ENCODE data around the gene TNFSF4.
"Not testable (repeated sequence)": the region's sequence is repeated elsewhere in the genome, so short reads cannot be mapped to it uniquely, and the experiment has no call there.

Gene TNFSF4, protein sequence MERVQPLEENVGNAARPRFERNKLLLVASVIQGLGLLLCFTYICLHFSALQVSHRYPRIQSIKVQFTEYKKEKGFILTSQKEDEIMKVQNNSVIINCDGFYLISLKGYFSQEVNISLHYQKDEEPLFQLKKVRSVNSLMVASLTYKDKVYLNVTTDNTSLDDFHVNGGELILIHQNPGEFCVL

DNA sequence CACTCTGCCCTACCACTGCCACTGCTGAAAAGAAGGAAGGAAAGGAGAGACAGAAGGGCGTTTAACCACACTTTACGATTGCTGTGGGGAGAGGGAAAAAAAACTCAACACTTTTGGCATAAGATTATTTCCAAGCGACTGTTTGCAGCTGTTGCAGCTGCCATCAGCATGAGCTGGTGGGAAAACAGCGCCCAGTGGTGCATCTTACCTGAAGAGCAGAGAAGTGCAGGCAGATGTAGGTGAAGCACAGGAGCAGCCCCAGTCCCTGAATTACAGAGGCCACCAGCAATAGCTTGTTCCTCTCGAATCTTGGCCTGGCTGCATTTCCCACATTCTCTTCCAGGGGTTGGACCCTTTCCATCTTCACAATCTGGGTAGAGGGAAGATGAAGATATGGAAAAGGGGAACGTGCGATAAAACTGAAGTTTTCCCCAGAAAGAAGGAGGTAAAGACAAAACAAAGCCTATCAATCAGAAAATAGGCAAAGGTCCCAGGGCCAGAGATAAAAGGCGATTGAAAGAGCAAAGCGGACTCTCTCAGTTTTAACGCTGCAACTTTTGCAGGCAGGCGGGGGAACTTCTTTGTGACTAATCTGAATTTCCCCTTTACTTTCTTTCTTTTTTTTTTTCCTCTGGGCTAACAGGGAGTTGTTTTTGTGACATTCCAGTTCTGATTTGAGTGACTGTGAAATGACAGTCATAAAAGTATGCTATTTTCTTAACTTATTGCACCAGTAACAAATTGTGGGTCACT lies at the start of gene TNFSF4:
Gene TNFSF4 (minus strand): TSS at position 516 of the 753 bp plus-strand sequence. CDS start 155 bp downstream, at position 361.
- TF ChIP-seq ZNF274 (IDR thresholded peaks at IDR 0.05; ENCODE audit: low read depth, low read length), result no peak
- H3K4me3 ChIP-seq (ENCODE audit: low read length), result peak within 1 kb of the TSS; percentile 91

DNA sequence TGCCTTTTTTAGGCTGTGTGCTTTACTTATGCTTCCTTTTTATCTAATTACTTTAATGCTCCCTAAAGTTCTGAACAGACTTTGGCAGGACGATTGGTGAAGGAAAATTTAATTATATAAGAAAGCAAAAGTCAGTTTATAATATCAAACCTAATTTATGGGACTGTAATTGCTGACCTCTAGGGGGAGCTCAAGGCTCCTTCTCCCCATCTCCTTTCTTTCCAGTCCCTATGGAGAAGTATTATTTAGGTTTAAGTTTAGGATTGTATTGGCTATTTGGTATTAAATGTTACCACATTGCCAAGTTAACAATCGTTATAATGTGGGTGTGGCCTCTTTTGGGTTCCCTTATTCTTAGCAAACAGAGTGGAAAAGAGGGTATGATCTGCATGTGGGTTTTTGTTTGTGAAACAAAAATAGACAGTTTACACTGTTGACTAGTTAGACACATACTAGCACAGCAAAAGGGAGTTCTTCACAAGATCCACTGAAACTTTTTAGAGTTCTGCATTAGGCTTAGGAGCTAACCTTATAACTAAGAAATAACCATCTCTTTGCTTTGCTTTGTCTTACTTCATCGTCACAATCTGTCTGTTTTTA lies 48.2 kb upstream of the TNFSF4 start:
- H3K4me3 ChIP-seq (ENCODE audit: low read length), result no peak overlapping the region
- no peak for TF ChIP-seq ZNF274 (IDR thresholded peaks at IDR 0.05; ENCODE audit: low read depth, low read length)

DNA sequence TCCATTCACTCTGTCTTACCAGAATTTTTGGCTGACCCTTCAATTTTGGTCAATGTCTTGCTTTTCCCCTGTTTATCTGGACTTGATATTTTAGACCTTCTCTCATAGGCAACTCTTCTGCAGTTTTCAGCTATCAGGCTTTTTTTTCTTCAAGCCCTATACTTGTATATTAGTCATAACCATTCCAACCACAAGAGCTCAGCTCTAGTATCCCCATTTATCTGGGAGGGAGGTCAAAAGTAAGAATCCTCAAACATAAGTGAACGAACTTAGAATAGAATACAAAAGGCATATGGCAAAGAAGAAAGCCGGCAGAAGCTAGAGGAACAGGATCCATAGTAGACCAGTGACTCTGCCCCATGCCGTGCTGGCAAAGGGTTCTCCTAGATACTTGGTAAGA lies 45.9 kb upstream of the TNFSF4 start:
- H3K4me3 ChIP-seq (ENCODE audit: low read length), result no peak overlapping the region
- no peak for TF ChIP-seq ZNF274 (IDR thresholded peaks at IDR 0.05; ENCODE audit: low read depth, low read length)

DNA sequence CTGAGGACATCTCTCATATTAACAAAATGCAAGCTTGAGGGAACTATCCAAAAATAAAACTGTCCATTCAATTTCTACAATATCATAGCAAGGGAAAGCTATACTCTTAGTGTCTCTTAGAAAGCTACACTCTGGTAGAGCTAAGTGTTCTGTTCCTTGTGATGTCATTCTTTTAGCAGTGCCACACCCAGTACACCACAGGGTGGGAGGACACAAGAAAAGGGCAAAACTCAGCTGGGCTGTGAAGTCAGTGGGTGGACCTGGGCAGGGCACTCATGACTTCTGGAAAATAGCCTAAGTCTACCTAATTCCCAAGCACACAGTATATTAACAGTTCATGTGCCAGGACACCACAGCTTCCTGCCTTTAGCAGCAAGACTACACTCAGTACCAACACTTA lies 42.2 kb upstream of the TNFSF4 start:
- no peak overlapping the region for H3K4me3 ChIP-seq (ENCODE audit: low read length)
- TF ChIP-seq ZNF274 (IDR thresholded peaks at IDR 0.05; ENCODE audit: low read depth, low read length), result no peak

DNA sequence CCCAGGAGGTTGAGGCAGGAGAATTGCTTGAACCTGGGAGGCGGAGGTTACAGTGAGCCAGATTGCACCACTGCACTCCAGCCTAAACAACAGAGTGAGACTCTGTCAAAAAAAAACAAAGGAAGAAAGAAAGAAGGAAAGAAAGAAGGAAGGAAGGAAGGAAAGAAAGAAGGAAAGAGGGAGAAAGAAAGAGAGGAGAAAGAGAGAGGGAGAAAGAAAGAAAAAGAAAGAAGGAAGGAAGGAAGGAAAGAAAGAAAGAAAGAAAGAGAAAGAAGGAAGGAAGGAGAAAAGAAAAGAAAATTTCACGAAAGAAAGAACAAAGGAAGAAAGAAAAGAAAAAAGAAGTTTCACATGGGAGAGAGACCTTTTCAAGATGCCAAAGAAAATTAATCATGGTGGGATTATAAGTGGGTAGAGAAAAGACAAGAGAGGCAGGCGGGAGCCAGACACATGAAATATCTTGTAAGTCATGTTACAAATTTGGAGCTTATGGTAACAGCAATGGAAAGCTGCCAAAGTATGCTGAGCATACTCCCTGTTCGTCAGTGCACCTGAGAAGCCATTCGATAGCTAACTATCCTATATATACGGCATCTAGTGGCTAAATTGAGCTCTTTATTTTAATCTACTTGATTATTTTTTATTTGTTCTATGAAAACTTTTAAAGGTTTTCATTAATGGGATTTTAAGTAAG lies 41.3 kb upstream of the TNFSF4 start:
- no peak overlapping the region for H3K4me3 ChIP-seq (ENCODE audit: low read length)
- TF ChIP-seq ZNF274 (IDR thresholded peaks at IDR 0.05; ENCODE audit: low read depth, low read length), result no peak

DNA sequence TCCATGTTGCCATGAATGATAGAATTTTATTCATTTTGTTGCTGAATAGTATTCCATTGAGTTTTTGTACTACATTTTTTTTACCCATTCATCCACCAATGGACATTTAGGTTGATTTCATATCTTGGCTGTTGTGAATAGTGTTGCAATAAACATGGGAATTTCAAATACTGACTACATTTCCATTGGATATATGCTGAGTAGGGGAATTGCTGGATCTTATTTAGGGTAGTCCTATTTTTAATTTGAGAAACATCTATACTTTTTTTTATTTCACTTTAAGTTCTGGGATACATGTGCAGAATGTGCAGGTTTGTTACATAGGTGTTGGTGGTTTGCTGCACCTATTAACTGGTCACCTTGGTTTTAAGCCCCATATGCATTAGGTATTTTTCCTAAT lies 38.8 kb upstream of the TNFSF4 start:
- no peak for TF ChIP-seq ZNF274 (IDR thresholded peaks at IDR 0.05; ENCODE audit: low read depth, low read length)
- no peak overlapping the region for H3K4me3 ChIP-seq (ENCODE audit: low read length)

DNA sequence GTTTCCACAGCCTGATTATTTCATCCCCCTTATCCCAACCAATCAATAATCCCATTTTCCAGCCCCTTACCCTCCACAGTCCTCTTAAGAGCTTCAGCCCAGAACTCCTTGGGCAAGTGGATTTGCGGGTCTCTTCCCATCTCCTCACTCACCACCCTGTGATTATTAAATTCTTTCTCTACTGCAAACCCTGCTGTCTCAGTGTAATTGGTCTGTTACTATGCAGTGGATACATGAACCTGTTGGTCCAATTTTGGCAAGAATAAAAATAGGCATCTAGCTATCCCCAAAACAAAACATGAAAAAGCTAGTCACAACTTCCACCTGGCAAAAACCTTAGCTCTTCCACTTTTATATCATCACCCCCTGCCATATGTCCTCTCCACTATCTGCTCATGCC lies 36.2 kb upstream of the TNFSF4 start:
- TF ChIP-seq ZNF274 (IDR thresholded peaks at IDR 0.05; ENCODE audit: low read depth, low read length), result no peak
- H3K4me3 ChIP-seq (ENCODE audit: low read length), result no peak overlapping the region

DNA sequence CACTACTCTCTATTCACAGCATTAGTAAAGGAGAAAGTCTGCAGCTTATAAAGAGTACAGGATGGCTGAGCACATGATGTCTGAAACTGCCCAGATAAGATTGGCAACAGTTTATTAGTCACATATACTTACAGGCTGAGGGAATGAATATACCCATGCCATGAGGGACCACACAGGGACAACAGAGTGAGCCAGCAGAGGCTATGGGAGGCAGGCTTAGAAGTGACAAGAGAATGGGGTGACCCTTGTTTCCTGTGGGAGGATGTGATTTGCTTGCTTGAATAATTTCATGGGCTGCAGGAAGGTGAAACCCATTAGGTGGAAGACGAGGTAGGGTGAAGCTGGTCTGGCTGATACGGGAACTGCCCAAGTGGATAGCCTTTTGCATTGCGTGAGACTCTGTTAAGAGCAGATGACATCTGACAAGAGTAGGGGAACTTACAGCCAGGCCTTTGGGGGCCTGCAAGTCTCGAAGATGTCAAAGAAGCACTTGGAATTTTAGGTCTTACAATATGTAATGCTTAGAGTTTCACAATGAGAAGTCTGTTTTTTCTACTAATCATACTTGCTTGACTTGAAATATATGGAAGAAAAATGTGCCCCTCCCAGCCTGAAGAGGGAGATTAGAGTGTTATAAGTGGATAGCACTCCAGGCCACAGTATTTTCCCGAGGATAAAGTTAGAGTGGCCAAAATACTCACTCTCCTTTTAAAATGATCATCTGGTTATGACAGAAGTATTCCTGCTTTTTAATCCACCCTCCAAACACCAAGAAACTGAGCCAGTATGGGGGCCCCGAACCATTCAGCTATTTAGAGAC lies 34.6 kb upstream of the TNFSF4 start:
- no peak for TF ChIP-seq ZNF274 (IDR thresholded peaks at IDR 0.05; ENCODE audit: low read depth, low read length)
- H3K4me3 ChIP-seq (ENCODE audit: low read length), result no peak overlapping the region

DNA sequence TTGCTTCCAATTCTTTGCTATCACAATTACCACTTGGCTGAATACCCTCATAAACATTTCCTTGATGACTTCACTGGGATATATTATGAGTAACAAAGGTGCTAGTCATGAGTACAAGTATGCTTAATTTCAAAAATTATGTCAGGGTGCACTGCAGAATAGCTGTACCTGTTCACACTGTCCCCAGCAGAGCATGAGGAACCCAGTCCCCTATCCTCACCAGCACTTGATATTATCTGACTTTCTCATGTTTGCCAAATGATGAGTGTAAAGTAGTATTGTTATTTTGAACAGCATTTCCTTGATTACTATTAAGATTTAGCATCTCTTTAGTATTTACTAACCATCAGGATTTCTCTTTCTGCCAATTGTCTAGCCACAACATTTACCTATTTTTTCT lies 33.5 kb upstream of the TNFSF4 start:
- no peak for TF ChIP-seq ZNF274 (IDR thresholded peaks at IDR 0.05; ENCODE audit: low read depth, low read length)

DNA sequence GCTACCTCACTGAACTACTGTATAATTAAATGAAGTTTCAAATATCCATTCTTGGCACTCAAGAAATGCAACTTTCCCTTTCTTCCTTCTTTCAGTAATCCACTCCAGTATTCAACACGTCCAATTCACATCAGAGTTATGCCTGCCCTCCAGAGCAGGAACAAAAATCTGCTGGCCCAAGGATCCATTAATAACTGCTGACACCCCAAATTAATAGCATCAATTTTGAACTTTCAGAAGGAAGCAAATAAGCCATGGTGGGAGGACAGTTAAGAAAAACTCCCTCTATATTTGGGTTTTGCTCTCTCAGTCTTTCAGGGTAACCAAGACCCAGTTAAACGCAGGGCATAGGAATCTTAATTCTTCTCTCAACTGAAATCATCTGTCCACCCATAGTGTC lies 31.9 kb upstream of the TNFSF4 start:
- H3K4me3 ChIP-seq (ENCODE audit: low read length), result no peak overlapping the region
- no peak for TF ChIP-seq ZNF274 (IDR thresholded peaks at IDR 0.05; ENCODE audit: low read depth, low read length)

More for the DNA sequence above, 33.5 kb upstream of the TNFSF4 start:
- H3K4me3 ChIP-seq (ENCODE audit: low read length), result no peak overlapping the region

DNA sequence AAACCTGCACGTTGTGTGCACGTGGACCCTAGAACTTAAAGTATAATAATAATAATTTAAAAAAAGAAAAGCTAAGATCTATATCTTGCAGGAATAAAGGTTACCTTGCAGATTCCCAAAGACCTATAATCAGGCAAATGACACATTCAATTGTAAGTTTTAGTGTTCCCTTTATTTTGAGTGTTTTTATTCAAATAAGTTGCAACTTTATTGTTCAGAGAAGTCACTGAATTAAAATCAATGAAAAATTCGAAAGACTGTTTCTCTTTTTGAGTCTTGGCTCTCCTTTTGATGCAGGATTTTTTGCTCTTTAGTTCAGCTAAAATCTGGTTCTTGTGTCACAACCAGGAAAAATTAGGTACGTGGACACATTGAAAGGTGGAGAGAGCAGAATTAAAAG lies 27.8 kb upstream of the TNFSF4 start:
- H3K4me3 ChIP-seq (ENCODE audit: low read length), result no peak overlapping the region
- TF ChIP-seq ZNF274 (IDR thresholded peaks at IDR 0.05; ENCODE audit: low read depth, low read length), result no peak

DNA sequence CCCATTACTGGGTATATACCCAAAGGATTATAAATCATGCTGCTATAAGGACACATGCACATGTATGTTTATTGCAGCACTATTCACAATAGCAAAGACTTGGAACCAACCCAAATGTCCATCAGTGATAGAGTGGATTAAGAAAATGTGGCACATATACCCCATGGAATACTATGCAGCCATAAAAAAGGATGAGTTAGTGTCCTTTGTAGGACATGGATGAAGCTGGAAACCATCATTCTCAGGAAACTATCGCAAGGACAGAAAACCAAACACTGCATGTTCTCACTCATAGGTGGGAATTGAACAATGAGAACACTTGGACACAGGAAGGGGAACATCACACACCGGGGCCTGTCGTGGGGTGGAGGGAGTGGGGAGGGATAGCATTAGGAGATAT lies 27.3 kb upstream of the TNFSF4 start:
- not testable (repeated sequence) for H3K4me3 ChIP-seq (ENCODE audit: low read length)

DNA sequence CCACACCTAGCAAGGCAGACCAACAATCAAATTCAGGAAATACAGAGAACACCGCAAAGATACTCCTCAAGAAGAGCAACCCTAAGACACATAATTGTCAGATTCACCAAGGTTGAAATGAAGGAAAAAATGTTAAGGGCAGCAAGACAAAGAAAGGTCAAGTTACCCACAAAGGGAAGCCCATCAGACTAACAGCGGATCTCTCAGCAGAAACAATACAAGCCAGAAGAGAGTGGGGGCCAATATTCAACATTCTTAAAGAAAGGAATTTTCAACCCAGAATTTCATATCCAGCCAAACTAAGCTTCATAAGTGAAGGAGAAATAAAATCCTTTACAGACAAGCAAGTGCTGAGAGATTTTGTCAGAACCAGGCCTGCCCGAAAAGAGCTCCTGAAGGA lies 21.9 kb upstream of the TNFSF4 start:
- H3K4me3 ChIP-seq (ENCODE audit: low read length), result not testable (repeated sequence)

DNA sequence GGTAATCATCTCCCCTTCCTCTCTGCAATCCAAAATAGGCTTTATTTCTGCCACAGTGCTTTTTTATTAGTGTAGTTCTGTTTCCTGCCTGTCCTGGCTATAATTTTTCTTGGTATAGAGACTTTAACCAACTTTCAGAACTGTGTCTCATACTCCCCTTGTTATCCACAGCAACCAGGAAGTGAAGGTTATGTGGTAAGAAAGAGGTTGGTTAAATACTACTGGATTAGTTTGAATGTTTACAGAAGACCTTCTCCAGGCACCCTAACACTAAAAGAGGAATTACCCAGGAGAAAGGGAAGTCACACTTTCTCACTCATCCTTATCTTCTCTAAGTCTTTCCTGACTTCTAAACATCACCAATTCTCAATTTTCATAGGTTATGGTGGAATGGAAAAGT lies 17.8 kb upstream of the TNFSF4 start:
- H3K4me3 ChIP-seq (ENCODE audit: low read length), result no peak overlapping the region
- no peak for TF ChIP-seq ZNF274 (IDR thresholded peaks at IDR 0.05; ENCODE audit: low read depth, low read length)
